Smooth muscle cell (in vitro differentiated cells): ENCODE data around the gene GOLGA8S. TPM values are rescaled to one million over a fixed set of nuclear protein-coding genes. Genes with fewer than 3 reads are reported as not detected.
A peak's percentile ranks its signal among the peaks of the same experiment; 100 is the strongest.
"Not testable (repeated sequence)": the region's sequence is repeated elsewhere in the genome, so short reads cannot be mapped to it uniquely, and the experiment has no call there.

Source experiments
- DNase-seq: peaks from one replicate; lab custom pipeline; 2025; ENCODE audit not compliant: unreplicated experiment; lab: John Stamatoyannopoulos, UW
- H2AFZ ChIP-seq: fragments of 200-600 bp; sonication (generic); 2 replicates; pipeline ENCODE4 v1.6.0; 2016; ENCODE audit warnings: antibody characterized with exemption, low read depth, mild to moderate bottlenecking
- H3F3A ChIP-seq: fragments of 200-600 bp; sonication (generic); 2 replicates; pipeline ENCODE4 v1.6.0; 2017; ENCODE audit warnings: antibody characterized with exemption, low read depth
- H3K27ac ChIP-seq: fragments of 200-600 bp; sonication (generic); 2 replicates; pipeline ENCODE4 v1.5.1; 2016; ENCODE audit warnings: low read depth, mild to moderate bottlenecking
- H3K27me3 ChIP-seq: fragments of 200-600 bp; sonication (generic); 2 replicates; pipeline ENCODE4 v1.6.1; 2016; ENCODE audit warnings: low read depth, mild to moderate bottlenecking
- H3K36me3 ChIP-seq: fragments of 200-600 bp; sonication (generic); 2 replicates; pipeline ENCODE4 v1.5.1; 2016; ENCODE audit warnings: low read depth
- H3K4me1 ChIP-seq: fragments of 200-600 bp; sonication (generic); 2 replicates; pipeline ENCODE4 v1.5.1; 2016; ENCODE audit warnings: low read depth
- H3K4me2 ChIP-seq: fragments of 200-600 bp; sonication (generic); 2 replicates; pipeline ENCODE4 v1.6.0; 2016; ENCODE audit warnings: mild to moderate bottlenecking
- H3K4me3 ChIP-seq: fragments of 200-600 bp; sonication (generic); 2 replicates; pipeline ENCODE4 v1.5.1; 2016; ENCODE audit warnings: mild to moderate bottlenecking
- H3K79me2 ChIP-seq: fragments of 200-600 bp; sonication (generic); 2 replicates; pipeline ENCODE4 v1.6.0; 2016; ENCODE audit warnings: low read depth, mild to moderate bottlenecking
- H3K9ac ChIP-seq: fragments of 200-600 bp; sonication (generic); 2 replicates; pipeline ENCODE4 v1.6.0; 2016; ENCODE audit warnings: low read depth
- H3K9me3 ChIP-seq: fragments of 200-600 bp; sonication (generic); replicated peaks from 2 replicates; pipeline ENCODE4 v1.5.1; 2016; ENCODE audit warnings: low read depth
- H4K20me1 ChIP-seq: fragments of 200-600 bp; sonication (generic); 2 replicates; pipeline ENCODE4 v1.6.0; 2016; ENCODE audit warnings: low read depth
- WGBS: methylation state at CpG from one replicate; pipeline ENCODE4 v1.1.7; 2016; ENCODE audit warnings: low lambda C conversion rate; 5-methylcytosine and 5-hydroxymethylcytosine counted together
- polyA plus RNA-seq: library from polyadenylated mRNA; unstranded; fragments of >200 nt; fragmentation: Nextera tagmentation; extraction: Ambion mirVana; gene quantifications from 2 replicates; pipeline ENCODE4 v1.2.1, GENCODE V29; 2016
- total RNA-seq: library from RNA; depleted of rRNA; stranded (reverse); fragments of >200 nt; gene quantifications from 2 replicates; pipeline ENCODE4 v1.2.3, GENCODE V29; 2014

Gene GOLGA8S
- total RNA-seq (0.18 TPM in 1 of 2 replicates, not detected in the other), polyA plus RNA-seq (not detected in 2 replicates)

- WGBS, result no CpG with 5 or more reads among the region's 8 CpGs
- not testable (repeated sequence) for H3K36me3 ChIP-seq, H3K79me2 ChIP-seq, H3K4me3 ChIP-seq, H3K4me1 ChIP-seq, H3F3A ChIP-seq, H3K27ac ChIP-seq, H4K20me1 ChIP-seq, DNase-seq, H3K4me2 ChIP-seq, H3K9ac ChIP-seq, H3K9me3 ChIP-seq, H3K27me3 ChIP-seq, H2AFZ ChIP-seq
These were observed at the start of gene GOLGA8S for GRCh38 chr15:23354448-23354847. Gene GOLGA8S (plus strand): TSS chr15:23354748. CDS start chr15:23354810, 62 bp downstream.

- H3K27me3 ChIP-seq, H3K9ac ChIP-seq, H4K20me1 ChIP-seq, H3K9me3 ChIP-seq, DNase-seq, H3F3A ChIP-seq, H3K36me3 ChIP-seq, H2AFZ ChIP-seq, H3K4me1 ChIP-seq, H3K27ac ChIP-seq: not testable (repeated sequence)
- H3K79me2 ChIP-seq, result peaks cover 18% of the 10 kb centered on the region
- H3K4me2 ChIP-seq, result peak overlapping the region; percentile 83
- peak overlapping the region; percentile 63 for H3K4me3 ChIP-seq
- WGBS, result 62% methylated on average over 4 of the region's 4 CpGs
These were observed 49.7 kb upstream of the GOLGA8S start for GRCh38 chr15:23304805-23305204.

- not testable (repeated sequence) for H3K36me3 ChIP-seq, H3K9me3 ChIP-seq, H3K9ac ChIP-seq, H3F3A ChIP-seq, H3K27ac ChIP-seq, H3K27me3 ChIP-seq, H2AFZ ChIP-seq, H3K4me3 ChIP-seq, H3K4me2 ChIP-seq, DNase-seq, H3K4me1 ChIP-seq, H4K20me1 ChIP-seq
- 91% methylated on average over 7 of the region's 7 CpGs for WGBS
- peaks cover 18% of the 10 kb centered on the region for H3K79me2 ChIP-seq
These were observed 48.6 kb upstream of the GOLGA8S start for GRCh38 chr15:23305921-23306320.

DNA sequence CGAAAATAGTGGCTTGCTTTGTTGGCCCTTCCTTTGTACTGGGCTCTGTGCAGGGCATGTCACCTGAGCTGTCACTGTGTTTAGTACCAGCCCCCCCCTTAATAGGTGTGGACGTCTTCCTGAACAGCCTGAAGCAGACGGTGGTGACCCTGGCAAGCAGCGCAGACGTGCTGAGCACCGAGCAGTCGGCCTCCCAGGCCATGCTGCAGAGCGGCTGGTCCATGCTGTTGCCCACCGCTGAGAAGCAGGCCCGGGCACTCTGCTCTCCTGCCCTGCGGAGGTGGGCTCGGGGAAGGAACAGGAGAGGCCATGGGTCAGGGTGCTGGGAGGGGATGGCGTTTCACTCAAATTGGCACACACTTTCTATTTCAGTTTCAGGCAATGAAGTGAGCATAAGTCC lies 43.3 kb upstream of the GOLGA8S start:
- not testable (repeated sequence) for H3K27ac ChIP-seq

GRCh38 chr15:23334096-23334495 lies 20.5 kb upstream of the GOLGA8S start, which contains the start of gene GOLGA6L26:
Gene GOLGA6L26 (minus strand): TSS chr15:23334196. CDS start chr15:23334135, 61 bp downstream.
- not testable (repeated sequence) for H3K27me3 ChIP-seq, H3K9ac ChIP-seq, H3K9me3 ChIP-seq

More for the DNA sequence above, 43.3 kb upstream of the GOLGA8S start:
- DNase-seq, H3K4me2 ChIP-seq, H3F3A ChIP-seq, H3K9me3 ChIP-seq, H3K79me2 ChIP-seq, H4K20me1 ChIP-seq, H3K4me3 ChIP-seq, H3K36me3 ChIP-seq, H3K9ac ChIP-seq, H3K4me1 ChIP-seq, H2AFZ ChIP-seq, H3K27me3 ChIP-seq: not testable (repeated sequence)
- WGBS, result 97% methylated on average over 13 of the region's 13 CpGs

GRCh38 chr15:23362622-23363021 lies 8.1 kb downstream of the GOLGA8S start:
- not testable (repeated sequence) for H3K4me3 ChIP-seq, H3K9me3 ChIP-seq, H3F3A ChIP-seq, H3K9ac ChIP-seq, H3K36me3 ChIP-seq, H3K4me2 ChIP-seq, H3K79me2 ChIP-seq, H3K27ac ChIP-seq, DNase-seq, H3K4me1 ChIP-seq, H2AFZ ChIP-seq, H4K20me1 ChIP-seq, H3K27me3 ChIP-seq
- 100% methylated on average over 1 of the region's 5 CpGs for WGBS

More at GRCh38 chr15:23334096-23334495, 20.5 kb upstream of the GOLGA8S start, which contains the start of gene GOLGA6L26:
- not testable (repeated sequence) for H3K4me2 ChIP-seq, H3K79me2 ChIP-seq, H3K36me3 ChIP-seq, H3F3A ChIP-seq, DNase-seq, H2AFZ ChIP-seq, H3K4me1 ChIP-seq, H3K27ac ChIP-seq, H3K4me3 ChIP-seq, H4K20me1 ChIP-seq
- no CpG with 5 or more reads among the region's 7 CpGs for WGBS

GRCh38 chr15:23364261-23364660 lies 9.7 kb downstream of the GOLGA8S start:
- H3K36me3 ChIP-seq, H4K20me1 ChIP-seq, H3K27ac ChIP-seq, H3K4me2 ChIP-seq, H3F3A ChIP-seq, H3K9me3 ChIP-seq, H3K79me2 ChIP-seq, H2AFZ ChIP-seq, H3K4me3 ChIP-seq, H3K9ac ChIP-seq, DNase-seq, H3K4me1 ChIP-seq, H3K27me3 ChIP-seq: not testable (repeated sequence)
- 42% methylated on average over 7 of the region's 9 CpGs for WGBS
